SW 1271 (cell line): Measurements from ENCODE around the gene CAMTA1.
"Not testable (repeated sequence)": the region's sequence is repeated elsewhere in the genome, so short reads cannot be mapped to it uniquely, and the experiment has no call there.

Source experiments
- DNase-seq, 2 experiments: peaks; one replicate each; lab custom pipeline; 2025; lab: John Stamatoyannopoulos, UW

The CAMTA1 gene

DNA sequence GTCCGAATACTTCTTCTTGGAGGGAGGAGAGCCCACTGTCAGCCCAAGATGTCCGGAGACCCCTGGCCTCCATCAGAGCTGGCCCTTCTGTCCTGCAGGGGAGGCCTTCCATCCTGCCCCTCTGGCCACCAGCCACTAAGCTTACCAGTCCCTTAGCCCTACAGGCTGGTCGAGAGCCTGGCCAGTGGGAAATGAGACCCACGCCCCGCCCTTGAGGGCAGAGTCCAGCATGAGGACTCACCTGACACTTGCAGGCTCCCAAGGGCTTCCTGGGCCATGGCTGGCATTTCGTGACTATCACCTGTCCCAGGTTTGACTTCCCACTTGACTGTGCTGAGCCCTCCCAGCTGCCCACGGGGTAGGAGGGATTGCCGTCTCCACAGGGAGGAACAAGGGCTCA is 624.0 kb downstream of the CAMTA1 start:
- DNase-seq = no peak

DNA sequence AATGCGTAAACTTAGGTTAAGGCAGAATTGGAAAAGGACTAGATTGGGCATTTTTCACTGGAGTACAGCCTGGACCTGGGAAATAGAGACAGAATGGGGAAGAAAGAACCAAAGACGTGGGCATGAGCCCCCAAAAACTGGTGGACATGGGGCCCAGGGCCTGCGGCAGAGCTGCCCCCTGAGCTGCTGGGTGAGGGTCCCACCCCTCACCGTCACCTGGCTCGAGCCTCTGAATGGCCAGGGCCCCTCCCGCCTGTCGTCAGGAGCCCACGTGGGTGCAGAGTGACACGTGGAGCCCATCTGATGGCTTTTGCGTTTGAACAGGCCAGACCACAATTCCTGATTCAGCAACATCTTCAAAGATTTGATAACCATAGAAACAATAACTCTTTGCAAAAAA is 624.9 kb downstream of the CAMTA1 start:
- DNase-seq = no peak

DNA sequence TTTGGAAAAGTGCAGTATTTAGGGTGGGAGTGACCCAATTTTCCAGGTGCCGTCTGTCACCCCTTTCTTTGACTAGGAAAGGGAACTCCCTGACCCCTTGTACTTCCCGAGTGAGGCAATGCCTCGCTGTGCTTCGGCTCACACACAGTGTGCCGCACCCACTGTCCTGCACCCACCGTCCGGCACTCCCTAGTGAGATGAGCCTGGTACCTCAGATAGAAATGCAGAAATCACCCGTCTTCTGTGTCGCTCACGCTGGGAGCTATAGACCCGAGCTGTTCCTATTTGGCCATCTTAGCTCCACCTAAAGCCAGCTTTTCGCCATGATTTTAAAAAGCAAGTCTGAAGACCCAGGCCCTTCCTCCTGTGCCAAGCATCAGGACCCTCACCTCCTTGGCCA is 632.4 kb downstream of the CAMTA1 start:
- not testable (repeated sequence) for DNase-seq

DNA sequence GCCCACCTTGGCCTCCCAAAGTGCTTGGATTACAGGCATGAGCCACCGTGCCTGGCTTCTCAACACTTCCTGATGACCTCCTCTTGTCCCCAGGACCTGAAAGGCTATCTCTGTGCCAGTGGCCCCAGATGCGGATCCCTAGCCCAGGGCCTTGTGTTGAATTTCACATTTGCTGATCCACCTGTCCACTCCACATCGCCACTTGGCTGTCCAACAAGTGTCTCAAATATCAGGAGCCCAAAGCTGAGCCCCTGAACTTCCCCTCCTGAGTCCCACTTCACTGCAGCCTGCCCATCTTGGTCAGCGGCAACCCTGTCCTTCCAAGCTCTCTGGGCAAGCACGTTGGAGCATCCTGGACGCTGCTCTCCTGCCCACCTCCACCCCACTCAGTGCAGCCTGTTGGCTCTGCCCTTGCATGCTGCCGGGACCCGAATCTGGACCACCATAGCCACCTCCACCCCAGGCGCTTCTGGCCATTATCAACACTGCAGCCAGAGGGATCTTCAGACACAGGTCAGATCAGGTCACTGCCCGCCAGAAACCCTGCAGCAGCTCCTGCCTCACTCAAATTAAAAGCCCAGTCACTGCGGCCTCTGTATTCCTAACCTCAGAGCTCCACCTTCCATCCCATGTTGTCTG is 633.3 kb downstream of the CAMTA1 start:
- DNase-seq = no peak

DNA sequence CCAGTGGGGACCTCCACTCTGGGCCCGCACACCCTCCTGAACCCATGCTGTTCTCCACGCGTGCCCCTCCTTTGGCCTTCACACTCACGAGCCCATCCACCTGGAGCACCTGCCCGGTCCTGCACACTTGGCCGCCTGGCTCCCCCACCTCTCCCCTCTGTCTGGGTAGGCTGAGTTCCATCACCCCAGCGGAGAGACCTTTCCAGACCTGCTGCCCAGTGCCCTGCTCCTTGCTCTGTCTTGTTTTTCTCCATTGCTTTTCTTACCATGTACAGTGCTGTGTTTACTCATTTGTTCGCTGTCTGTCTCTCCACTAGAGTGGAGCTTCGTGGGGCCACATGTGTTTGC is 634.8 kb downstream of the CAMTA1 start:
- no peak for DNase-seq

DNA sequence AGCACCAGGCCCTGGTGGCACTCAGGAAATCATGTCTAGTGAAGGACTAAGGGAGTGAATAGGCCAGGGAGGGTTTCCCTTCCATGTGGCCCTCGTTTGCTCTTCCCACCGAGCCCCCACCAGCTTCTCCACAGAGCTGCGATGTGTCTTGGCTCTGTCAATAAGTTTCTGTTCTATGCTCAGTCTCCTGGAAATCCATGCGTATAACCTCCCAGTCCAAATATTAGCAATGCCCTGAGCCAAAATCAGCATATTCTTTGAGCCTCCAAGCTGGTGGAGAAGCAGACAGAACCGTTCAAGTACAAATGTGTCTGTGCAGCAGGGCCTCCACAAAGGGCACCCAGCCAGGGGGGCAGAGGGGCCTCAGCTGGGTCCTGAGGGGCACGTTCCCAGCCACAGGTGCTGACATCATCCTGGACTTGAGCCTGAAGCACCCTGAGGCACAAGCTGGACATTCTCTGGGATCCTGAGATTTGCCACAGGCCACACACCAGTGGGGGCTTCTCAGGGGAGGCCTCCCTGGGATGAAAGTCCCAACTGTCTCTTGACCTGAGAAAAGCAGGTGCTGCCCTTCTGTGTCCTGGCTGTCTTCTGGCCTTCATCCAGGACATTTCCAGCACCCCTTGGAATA is 635.3 kb downstream of the CAMTA1 start:
- DNase-seq = no peak

DNA sequence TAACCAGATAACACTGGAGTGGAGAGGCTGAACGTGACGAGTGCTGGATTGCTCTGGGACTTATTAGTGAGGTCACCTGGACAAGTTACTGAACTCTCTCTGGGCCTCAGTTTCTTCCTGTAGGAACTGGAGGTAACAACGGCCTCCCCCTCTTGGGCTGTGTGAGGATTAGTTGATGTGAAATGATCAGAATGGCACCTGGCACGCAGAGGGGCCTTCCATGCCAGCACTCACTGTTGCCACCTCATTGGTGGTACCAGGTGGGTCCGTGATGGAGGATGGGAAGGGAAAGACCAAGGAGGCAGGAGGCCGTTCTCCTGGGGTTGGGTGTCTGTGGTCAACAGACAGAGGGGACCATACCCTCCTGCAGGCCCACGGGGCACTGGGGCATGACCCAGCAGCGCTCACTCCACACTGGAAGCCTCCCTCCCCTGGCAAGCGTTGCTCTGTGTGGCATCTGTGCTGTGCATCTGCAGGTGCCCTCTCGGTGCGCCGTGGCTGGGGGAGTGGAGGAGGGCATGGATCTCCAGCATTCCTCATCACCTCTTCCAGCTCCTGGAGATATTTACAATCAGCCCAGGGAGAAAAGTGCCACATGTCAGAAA is 636.3 kb downstream of the CAMTA1 start:
- no peak for DNase-seq

DNA sequence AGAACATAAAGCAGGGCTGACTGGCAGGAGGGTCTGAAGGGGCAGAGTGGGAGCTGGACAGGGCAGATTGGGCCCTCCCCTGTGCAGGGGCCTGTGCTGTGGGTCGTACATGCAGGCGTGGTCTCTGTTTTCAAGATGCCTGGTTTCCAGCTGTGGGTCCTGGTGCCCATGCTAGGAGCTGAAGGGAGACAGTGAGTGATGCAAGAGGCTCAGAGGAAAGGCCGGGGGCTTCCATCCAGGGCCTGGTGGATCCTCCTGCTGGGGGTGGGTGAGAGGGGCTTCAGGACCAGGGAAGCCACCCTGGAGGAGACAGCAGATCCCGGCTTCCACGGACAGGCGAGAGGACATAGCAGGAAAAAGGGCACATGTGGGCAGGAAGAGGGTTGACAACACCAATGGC is 636.8 kb downstream of the CAMTA1 start:
- DNase-seq = no peak

DNA sequence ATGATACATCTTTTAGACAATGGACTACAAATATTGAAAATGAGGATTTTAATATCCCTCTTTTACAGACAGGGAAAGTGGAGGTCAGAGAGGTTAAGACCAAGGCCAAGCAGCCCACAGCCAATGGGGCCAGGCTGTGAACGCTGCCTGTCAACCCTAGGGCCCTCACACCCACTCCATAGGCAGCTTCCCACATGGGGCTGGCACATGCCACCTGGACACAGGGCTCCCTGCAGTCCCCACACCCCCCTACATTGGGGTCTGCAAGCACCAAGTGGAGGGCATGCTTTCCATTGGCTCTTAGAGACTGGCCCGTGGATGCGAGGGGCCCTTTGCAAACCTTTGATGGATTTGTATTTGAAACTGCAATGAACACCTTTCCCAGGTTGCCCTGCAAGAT is 637.3 kb downstream of the CAMTA1 start:
- DNase-seq = no peak

DNA sequence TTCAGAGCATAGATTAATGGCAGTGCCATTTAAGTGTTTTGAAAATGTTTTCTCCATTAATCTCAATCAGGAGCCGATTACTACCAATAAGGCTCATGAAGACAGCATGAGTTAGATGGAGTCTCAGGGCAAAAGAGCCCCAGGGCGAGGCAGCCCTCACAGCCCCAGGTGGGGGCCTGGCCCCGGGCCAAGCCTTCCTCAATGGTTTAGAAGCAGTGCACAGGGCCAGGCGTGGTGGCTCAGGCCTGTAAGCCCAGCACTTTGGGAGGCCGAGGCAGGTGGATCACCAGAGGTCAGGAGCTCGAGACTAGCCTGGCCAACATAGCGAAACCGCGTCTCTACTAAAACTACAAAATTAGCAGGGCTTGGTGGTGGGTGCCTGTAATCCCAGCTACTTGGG is 637.7 kb downstream of the CAMTA1 start:
- DNase-seq = no peak

DNA sequence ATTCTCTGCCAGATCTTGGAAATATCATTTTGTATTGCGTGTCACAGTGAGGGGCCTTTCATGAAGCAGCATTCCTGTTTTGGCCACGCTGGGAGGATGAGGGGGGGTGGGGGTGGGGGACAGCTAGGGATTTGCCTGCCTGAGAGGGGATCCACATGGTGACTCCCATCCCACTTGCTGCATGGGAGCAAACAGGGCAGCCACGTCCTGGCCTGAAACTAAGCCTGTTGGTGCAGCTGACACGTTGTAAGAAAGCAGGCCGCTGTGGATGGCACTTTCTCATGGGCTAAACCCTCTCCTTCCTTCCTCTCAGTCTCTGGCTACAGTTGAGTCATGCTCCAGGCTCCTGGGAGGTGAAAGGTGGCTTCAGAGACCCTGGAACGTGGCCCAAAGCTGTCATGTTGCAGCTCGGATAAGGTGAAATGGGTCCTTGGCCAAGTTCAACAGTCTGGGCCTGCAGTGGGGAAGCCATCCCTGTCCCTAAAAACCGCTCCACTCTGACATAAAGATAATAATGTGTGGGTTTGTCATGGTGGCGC is 639.2 kb downstream of the CAMTA1 start:
- no peak for DNase-seq

DNA sequence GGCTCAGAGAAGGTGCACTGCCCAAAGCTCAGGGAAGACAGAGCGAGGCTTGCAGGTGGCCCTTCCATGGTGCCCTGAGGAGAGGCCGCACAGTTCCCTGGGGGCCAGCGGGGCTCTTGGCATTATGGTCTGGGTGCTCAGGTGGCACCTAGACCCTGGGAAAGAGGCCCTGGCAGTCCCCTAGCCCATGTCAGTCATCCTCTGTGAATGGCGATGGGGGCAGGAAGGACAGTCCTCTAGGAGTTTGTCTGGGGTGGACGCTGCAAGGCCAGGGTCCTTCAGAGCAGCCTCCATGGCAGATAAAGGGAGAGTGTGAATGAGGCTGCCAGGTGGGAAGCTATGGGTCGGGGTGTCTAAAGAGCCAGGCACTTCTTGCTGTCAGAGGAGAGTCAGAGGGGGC is 640.0 kb downstream of the CAMTA1 start:
- no peak for DNase-seq

DNA sequence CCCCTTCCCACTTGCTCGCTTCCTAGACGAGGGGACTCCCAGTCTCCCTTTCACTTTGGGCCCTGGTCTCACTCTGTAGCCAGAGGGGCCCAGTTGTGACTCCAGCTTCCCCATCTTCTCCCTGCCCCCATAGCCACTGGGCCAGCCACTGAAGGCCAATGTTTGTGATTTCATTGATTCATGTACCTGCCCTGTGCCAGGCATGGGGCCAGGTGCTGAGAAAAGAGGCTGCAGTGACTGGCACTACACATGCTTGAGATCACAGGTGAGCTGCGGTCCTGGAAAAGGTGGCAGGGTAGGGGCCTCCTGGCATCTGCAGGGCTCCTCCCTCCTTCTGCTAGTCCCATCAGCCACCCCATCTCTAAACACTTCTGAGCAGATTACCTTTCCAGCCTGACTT is 640.5 kb downstream of the CAMTA1 start:
- DNase-seq = no peak

DNA sequence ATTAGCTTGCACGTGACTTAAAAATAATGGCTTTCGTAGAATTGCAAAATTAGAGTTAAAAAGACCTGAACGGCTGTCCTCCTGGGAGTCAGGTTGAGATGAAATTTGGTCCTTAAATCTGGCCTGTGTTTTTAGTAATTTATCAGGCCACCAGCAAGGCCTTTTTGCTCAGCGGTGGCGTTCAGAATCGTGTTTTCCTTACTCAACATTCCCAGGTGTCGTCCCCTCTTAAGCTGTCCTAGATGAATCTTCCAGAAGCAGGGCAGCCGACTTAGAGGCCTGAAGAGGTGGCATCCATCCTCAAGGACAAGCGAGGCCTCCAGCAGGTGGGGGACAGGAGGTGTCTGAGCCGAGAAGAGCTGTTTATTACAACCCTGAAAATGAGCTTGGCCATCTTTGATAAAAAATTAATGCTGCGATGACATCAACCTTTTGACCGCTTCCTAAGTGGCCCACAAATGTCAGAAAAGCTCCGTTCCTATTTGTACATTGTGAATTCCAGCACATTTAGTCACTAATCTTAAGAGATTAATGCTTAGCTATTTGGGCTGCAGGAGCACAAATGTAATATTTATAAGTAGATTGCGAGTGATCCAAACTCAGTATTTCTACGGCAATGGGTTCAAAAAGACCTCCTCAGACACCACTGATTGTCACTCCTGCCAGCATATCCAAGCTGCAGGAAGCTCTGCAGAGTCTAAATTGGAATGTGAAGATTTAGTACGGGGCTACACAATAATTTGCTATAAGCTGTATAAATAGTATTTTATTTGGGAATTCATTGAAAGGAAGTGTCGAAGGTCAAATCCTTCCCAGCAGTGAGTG is 641.7 kb downstream of the CAMTA1 start:
- DNase-seq = no peak

DNA sequence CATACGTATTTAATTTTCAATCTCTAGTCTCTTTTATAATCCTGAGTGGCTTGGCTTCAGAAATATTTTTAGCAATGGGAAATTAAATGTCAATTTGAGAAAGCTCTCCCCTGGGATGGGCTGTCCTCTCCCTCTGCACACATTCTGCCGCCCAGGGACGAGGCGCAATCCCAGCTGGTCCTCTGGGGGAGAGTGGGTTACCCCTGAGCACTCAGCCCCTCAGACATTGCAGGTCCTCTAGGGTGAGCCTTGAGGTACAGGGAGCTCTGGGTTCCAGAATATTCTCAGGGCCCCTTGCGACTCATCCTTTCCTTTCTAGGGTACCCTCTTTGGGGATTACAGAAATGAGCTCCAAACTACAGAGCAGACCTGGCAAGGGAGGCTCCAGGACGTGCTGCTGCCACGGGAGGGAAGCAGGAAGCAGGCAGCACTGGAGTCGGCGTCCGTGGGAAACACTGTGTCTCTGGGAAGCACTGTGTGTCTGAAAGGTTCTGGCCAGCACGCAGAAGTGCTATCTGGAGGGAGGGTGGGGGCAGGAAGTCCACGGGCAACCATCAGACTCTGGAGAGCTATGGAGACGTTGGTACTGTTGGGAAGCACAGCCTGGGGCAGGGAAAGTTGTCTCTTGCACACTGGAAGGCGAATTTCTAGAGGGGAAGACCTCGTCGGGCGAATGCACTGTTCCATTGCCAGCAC is 642.5 kb downstream of the CAMTA1 start:
- DNase-seq = no peak

DNA sequence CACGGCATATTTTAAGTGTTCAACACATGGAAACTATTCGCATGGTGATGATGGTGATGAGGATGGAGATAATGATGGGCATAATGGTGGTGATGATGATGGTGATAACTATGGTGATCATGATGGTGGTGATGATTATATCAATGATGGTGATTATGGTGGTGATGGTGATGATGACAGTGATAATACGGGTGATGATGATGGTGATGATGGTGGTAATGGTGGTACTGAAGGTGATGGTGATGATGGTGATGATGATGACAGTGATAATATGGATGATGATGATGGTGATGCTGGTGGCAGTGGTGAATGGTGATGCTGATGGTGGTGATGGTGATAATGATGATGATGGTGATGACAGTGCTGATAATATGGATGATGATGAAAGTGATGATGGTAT is 644.0 kb downstream of the CAMTA1 start:
- no peak for DNase-seq

DNA sequence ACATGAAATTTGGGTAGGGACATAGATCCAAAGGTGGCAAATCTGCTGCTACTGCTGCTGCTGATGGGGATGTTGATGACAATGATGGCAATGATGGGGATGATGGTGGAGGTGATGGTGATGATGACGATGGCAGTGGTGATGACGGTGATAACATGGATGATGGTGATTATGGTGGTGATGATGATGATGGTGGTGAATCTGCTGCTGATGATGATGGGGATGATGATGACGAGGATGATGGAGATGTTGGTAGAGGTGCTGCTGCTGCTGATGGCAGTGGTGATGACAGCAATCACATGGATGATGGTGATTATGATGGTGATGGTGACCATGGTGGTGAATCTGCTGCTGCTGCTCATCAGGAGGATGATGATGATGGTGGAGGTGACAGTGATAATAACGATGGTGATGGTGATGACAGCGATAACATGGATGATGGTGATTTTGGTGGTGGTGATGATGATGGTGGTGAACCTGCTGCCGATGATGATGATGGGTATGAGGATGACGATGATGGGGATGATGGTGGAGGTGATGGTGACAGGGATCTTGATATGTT is 644.9 kb downstream of the CAMTA1 start:
- DNase-seq = no peak

DNA sequence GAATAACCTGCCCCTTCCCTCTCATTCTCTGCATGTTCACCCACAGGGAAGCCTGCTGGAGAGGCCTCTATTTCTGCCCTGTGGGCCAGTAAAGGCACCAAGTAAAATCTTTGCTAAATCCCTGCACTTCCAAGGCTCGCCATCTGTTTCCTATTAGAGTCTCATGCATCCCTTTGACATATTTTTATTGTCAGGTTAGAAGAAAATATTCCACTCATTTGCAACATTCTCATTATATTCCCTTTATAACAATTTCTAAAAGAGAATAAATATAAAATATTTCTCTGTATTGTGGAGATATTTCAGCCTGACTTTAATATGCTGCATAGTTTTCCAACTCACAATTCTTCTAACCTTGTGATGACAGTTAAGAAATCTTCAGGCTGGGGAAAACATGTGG is 645.4 kb downstream of the CAMTA1 start:
- no peak for DNase-seq

DNA sequence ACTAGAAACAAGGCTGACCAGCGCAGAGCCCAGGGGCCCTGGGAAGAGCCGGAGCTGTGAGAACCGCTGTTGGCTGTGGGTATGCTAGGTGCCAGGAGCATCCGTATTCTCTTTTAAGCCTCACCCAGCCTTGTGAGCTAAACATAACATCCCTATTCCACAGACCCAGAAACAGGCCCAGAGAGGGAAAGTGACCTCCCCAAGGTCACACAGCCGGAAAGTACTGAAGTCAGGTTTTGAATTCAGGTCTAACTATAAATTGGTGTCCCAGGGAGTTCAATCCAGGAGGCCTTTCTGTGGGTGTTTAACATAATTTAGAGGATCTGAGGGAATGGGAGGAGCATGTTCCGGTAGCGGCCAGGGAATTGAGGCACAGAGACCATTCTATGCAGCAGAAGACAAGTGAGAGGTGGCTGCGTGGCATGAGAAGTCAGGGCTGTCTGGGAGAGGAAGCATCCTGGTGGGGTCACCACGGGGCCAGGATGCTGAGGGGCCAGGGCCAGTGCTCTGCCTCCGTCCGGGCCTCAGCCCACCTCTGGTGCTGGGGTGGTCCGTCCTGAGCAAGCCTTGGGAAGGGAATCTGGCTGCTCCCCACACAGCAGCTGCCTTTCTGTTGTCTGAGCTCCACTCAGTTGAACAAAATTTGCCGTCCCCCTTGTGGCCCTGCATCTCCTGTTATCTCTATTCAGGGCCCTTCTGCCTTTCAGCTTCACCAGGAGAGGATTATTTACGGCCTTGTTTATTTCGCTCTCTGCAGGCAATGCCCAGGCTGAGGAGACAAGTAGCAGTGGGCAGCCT is 647.0 kb downstream of the CAMTA1 start:
- no peak for DNase-seq

DNA sequence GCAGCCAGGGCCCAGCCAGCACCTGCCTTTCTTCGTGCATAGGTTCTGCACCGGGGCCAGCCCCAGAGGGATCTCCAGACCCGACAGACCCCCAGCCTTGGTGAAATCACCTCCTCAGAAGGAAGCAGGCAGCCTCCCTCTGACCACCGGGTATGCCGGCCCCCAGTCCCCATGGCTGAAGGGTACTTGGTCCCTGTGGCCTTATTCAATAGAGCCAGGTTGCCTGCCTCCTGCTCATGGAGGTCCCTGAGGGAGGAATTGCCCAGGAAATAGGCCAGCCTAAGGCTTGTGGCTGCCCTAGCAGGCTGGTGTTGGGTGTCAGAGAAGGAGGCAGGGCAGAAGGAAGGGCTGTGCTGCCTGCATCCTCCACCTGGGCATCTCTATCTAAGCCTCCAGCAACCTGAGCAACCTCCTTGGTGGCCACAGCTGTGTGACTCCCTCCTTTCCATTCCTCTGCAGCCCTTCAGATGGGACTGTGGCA is 647.7 kb downstream of the CAMTA1 start:
- DNase-seq = no peak

DNA sequence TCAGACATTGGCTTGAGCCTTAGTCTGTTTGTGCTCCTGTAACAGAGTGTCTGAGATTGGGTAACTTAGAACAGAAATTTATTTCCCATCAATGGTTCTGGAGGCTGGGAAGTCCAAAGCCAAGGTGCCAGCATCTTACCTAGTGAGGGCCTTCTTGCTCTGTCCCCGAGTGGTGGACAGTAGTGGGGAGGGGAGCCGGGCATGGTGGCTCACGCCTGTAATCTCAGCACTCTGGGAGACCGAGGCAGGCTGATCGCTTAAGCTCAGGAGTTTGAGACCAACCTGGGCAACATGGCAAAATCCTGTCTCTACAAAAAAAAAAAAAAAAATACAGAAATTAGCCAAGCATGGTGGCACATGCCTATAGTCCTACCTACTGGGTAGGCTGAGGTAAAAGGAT is 649.3 kb downstream of the CAMTA1 start:
- no peak for DNase-seq
